ENCODE results near the gene NOCT. TPM values are rescaled to one million over a fixed set of nuclear protein-coding genes. Genes with fewer than 3 reads are reported as not detected.
A peak's percentile ranks its signal among the peaks of the same experiment; 100 is the strongest.

Gene NOCT
- polyA plus RNA-seq, 1 donor from 2014 or later: 5.1 TPM

DNA sequence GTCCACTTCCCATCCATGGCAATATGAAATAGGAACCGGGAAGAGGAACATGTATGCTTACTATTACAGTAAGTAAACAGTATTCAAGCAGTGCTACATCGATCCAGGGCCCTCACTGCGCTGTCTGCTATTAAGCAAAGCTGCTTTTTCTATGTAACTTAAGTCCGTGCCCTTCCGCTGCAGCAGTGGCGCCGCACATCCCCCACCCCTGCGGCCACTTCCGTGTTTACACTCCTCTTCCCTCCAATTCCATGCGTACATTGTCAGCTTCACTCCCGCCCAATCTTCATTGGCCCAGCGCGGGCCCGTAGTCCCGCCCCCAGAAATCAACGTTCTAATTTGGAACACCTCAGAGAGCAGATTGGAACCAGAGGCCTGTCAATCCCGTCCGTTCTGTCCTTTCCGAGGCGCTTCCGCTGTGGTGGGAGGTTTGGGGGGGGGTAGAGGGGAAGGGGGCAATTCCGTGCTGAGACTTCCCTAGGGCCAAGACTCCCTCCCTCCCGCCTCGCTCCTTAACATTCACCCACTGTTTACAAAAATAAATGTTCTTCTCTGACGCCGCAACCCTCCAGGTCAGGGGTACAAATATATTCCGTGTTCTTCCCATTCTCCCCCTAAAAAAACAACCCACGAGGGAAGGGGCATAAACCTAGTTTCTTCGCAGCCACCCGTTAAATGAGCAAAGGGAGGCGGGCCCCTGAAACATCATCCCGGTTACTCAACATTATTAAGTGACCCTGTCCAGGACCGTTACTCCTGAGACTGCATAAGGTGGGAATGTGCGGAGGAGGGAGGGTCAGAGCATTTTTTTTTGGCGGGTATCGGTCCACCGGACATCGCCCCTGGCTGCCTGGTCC is 67.4 kb downstream of the NOCT start:
- H2AFZ ChIP-seq (ENCODE audit: low read depth, low read length): peak overlapping the region; percentile 25

DNA sequence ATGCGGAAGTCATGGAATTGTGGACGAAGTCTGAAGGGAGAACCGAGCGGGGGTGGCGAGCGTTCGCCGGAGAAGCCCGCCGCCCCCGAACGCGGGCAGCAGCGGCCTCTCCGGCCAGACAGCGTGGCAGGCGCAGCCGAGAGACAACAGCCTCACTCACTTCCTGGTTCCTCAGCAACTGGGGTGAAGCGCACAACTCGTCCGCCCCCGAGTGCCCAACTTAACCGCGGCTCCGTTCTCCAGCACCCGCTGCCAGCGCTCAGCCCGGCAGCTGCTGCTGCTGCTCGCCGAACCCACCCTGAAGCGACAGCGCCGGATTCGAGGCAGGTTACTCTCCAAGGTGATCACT is 68.0 kb downstream of the NOCT start:
- Histone ChIP-seq H3F3A (ENCODE audit: insufficient read depth, low read length, poor library complexity, severe bottlenecking) (peaks cover 7% of the 10 kb centered on the region), H3K4me3 (ENCODE audit: low read length) (peak overlapping the region; percentile 89), H4K20me1 (ENCODE audit: insufficient read depth) (no peaks in the 10 kb centered on the region), H3K79me2 (replicated peaks; ENCODE audit: insufficient read depth, low read length) (peaks cover 29% of the 10 kb centered on the region), H2AFZ (ENCODE audit: low read depth, low read length) (peak overlapping the region; percentile 25), H3K27me3 (ENCODE audit: insufficient read depth, low read depth, low read length) (no peaks in the 10 kb centered on the region), H3K9me3 (ENCODE audit: low read length) (no peaks in the 10 kb centered on the region), H3K4me2 (ENCODE audit: low read length) (peak overlapping the region; percentile 86), H3K9me2 (ENCODE audit: insufficient read depth, low read length) (no peaks in the 10 kb centered on the region), H3K9ac (ENCODE audit: low read length) (peak overlapping the region; percentile 76), H3K27ac (ENCODE audit: low read length) (peak overlapping the region; percentile 85), H3K36me3 (ENCODE audit: insufficient read depth, low read length) (no peaks in the 10 kb centered on the region)
- TF ChIP-seq EZH2 (IDR thresholded peaks at IDR 0.05; ENCODE audit: borderline replicate concordance, insufficient read depth, low read length, poor library complexity, severe bottlenecking) (no peak), TAF1 (IDR thresholded peaks at IDR 0.05; ENCODE audit: low read depth) (peak; percentile 43)

More for the DNA sequence above, 67.4 kb downstream of the NOCT start:
- Histone ChIP-seq H3K27me3 (ENCODE audit: insufficient read depth, low read depth, low read length) (no peaks in the 10 kb centered on the region), H3K9ac (ENCODE audit: low read length) (peak overlapping the region; percentile 76), H3K36me3 (ENCODE audit: insufficient read depth, low read length) (no peaks in the 10 kb centered on the region), H3K79me2 (replicated peaks; ENCODE audit: insufficient read depth, low read length) (peaks cover 33% of the 10 kb centered on the region), H3K9me3 (ENCODE audit: low read length) (no peaks in the 10 kb centered on the region), H3K4me3 (ENCODE audit: low read length) (peak overlapping the region; percentile 89), H3K4me2 (ENCODE audit: low read length) (peak overlapping the region; percentile 86), H3K27ac (ENCODE audit: low read length) (peak overlapping the region; percentile 85), H3F3A (ENCODE audit: insufficient read depth, low read length, poor library complexity, severe bottlenecking) (peaks cover 7% of the 10 kb centered on the region), H3K9me2 (ENCODE audit: insufficient read depth, low read length) (no peaks in the 10 kb centered on the region), H4K20me1 (ENCODE audit: insufficient read depth) (no peaks in the 10 kb centered on the region)
- TF ChIP-seq MXI1 (conservative IDR thresholded peaks at IDR 0.05; ENCODE audit: poor library complexity, severe bottlenecking) (peak; percentile 90), EZH2 (IDR thresholded peaks at IDR 0.05; ENCODE audit: borderline replicate concordance, insufficient read depth, low read length, poor library complexity, severe bottlenecking) (no peak), POLR2AphosphoS5 (IDR thresholded peaks at IDR 0.05) (no peak), SMC3 (conservative IDR thresholded peaks at IDR 0.05; ENCODE audit: poor library complexity) (no peak), EP300 (conservative IDR thresholded peaks at IDR 0.05; ENCODE audit: poor library complexity, severe bottlenecking) (no peak), RAD21 (conservative IDR thresholded peaks at IDR 0.05) (no peak)
- TF ChIP-seq, protein P1, sequence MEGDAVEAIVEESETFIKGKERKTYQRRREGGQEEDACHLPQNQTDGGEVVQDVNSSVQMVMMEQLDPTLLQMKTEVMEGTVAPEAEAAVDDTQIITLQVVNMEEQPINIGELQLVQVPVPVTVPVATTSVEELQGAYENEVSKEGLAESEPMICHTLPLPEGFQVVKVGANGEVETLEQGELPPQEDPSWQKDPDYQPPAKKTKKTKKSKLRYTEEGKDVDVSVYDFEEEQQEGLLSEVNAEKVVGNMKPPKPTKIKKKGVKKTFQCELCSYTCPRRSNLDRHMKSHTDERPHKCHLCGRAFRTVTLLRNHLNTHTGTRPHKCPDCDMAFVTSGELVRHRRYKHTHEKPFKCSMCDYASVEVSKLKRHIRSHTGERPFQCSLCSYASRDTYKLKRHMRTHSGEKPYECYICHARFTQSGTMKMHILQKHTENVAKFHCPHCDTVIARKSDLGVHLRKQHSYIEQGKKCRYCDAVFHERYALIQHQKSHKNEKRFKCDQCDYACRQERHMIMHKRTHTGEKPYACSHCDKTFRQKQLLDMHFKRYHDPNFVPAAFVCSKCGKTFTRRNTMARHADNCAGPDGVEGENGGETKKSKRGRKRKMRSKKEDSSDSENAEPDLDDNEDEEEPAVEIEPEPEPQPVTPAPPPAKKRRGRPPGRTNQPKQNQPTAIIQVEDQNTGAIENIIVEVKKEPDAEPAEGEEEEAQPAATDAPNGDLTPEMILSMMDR (IDR thresholded peaks at IDR 0.05; ENCODE audit: poor library complexity, severe bottlenecking): peak; percentile 9
- TF ChIP-seq, protein P2, sequence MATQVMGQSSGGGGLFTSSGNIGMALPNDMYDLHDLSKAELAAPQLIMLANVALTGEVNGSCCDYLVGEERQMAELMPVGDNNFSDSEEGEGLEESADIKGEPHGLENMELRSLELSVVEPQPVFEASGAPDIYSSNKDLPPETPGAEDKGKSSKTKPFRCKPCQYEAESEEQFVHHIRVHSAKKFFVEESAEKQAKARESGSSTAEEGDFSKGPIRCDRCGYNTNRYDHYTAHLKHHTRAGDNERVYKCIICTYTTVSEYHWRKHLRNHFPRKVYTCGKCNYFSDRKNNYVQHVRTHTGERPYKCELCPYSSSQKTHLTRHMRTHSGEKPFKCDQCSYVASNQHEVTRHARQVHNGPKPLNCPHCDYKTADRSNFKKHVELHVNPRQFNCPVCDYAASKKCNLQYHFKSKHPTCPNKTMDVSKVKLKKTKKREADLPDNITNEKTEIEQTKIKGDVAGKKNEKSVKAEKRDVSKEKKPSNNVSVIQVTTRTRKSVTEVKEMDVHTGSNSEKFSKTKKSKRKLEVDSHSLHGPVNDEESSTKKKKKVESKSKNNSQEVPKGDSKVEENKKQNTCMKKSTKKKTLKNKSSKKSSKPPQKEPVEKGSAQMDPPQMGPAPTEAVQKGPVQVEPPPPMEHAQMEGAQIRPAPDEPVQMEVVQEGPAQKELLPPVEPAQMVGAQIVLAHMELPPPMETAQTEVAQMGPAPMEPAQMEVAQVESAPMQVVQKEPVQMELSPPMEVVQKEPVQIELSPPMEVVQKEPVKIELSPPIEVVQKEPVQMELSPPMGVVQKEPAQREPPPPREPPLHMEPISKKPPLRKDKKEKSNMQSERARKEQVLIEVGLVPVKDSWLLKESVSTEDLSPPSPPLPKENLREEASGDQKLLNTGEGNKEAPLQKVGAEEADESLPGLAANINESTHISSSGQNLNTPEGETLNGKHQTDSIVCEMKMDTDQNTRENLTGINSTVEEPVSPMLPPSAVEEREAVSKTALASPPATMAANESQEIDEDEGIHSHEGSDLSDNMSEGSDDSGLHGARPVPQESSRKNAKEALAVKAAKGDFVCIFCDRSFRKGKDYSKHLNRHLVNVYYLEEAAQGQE (IDR thresholded peaks at IDR 0.05; ENCODE audit: borderline replicate concordance): peak; percentile 13
